Measurements from ENCODE around the gene LAIR1.

DNA sequence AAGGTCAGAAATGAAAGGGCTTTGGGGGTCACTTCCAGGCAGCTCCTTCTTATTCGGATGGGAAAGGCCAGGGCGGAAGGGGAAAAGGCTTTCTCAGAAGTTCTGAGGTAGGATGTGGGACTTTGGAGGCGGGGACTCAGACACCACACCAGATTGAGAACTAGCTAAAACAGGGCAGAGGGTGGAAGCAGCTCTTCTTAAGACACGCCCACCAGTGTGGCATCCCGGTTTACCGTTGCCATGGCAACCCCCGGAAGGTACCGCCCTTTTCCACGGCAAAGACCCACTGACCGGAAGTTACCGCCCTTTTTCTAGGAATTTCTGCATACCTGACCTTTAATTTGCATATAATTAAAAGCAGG lies 48.0 kb downstream of the LAIR1 start:
- TF ChIP-seq, protein P1, sequence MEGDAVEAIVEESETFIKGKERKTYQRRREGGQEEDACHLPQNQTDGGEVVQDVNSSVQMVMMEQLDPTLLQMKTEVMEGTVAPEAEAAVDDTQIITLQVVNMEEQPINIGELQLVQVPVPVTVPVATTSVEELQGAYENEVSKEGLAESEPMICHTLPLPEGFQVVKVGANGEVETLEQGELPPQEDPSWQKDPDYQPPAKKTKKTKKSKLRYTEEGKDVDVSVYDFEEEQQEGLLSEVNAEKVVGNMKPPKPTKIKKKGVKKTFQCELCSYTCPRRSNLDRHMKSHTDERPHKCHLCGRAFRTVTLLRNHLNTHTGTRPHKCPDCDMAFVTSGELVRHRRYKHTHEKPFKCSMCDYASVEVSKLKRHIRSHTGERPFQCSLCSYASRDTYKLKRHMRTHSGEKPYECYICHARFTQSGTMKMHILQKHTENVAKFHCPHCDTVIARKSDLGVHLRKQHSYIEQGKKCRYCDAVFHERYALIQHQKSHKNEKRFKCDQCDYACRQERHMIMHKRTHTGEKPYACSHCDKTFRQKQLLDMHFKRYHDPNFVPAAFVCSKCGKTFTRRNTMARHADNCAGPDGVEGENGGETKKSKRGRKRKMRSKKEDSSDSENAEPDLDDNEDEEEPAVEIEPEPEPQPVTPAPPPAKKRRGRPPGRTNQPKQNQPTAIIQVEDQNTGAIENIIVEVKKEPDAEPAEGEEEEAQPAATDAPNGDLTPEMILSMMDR (IDR thresholded peaks at IDR 0.05) = no peak
- no peak for TF ChIP-seq EZH2 (IDR thresholded peaks at IDR 0.05)

Measured in neural progenitor cell (in vitro differentiated cells).